Astrocyte of the spinal cord (primary cell): Measurements from ENCODE around the gene MAP1B.

ENCODE experiments used
- DNase-seq: peaks from one replicate; pipeline ENCODE4 v3.0.0; 2011; ENCODE audit warnings: low read depth, low spot score
- H3K4me3 ChIP-seq: 2 replicates; pipeline ENCODE4 v1.5.1; 2011; ENCODE audit warnings: low read depth, mild to moderate bottlenecking, low read length, moderate library complexity
- in situ Hi-C: cut with HindIII; loops from 2 replicates; pipeline ENCODE4 v1.10.0; 2017; ENCODE audit warnings: low sequenced_read_pairs
- TF ChIP-seq, protein P1 (sequence below): IDR thresholded peaks from 2 replicates; pipeline ENCODE4 v1.5.1; 2012; ENCODE audit warnings: low read depth, mild to moderate bottlenecking, low read length, inconsistent platforms

Gene MAP1B

DNA sequence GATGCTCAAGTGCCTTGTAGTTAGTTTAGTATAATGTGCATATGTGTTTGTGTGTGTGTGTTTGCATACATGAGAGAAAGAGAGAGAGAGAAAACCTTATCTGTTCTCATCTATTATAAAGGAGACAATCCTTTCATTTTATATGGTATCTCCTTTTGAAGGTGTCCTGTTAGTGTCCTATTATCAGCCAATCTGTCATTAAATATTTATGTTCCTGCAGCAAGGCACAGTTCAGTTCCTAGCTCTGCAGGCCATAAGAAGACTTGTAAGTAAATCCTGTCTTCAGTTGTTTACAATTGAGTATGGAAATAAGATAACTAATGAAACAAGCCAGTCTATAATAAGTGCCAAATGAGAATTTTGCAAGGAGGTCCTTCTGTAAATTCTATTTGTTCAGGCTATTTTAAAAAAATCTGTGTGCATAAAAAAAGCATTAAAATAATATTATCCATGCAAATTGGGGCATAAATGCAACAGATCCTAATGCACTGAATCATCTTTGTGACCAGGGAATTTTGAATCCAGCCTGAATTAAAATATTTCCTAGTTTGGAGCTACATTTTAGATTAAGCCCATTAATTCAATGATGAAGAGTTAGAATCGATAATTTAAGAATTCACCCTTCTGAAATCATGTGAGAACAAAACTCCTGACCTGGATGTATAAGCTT lies 18.1 kb downstream of the MAP1B start:
- TF ChIP-seq, protein P1, sequence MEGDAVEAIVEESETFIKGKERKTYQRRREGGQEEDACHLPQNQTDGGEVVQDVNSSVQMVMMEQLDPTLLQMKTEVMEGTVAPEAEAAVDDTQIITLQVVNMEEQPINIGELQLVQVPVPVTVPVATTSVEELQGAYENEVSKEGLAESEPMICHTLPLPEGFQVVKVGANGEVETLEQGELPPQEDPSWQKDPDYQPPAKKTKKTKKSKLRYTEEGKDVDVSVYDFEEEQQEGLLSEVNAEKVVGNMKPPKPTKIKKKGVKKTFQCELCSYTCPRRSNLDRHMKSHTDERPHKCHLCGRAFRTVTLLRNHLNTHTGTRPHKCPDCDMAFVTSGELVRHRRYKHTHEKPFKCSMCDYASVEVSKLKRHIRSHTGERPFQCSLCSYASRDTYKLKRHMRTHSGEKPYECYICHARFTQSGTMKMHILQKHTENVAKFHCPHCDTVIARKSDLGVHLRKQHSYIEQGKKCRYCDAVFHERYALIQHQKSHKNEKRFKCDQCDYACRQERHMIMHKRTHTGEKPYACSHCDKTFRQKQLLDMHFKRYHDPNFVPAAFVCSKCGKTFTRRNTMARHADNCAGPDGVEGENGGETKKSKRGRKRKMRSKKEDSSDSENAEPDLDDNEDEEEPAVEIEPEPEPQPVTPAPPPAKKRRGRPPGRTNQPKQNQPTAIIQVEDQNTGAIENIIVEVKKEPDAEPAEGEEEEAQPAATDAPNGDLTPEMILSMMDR = no peak
- no peak for DNase-seq
- in situ Hi-C loops = no loop called here
- no peak overlapping the region for H3K4me3 ChIP-seq

DNA sequence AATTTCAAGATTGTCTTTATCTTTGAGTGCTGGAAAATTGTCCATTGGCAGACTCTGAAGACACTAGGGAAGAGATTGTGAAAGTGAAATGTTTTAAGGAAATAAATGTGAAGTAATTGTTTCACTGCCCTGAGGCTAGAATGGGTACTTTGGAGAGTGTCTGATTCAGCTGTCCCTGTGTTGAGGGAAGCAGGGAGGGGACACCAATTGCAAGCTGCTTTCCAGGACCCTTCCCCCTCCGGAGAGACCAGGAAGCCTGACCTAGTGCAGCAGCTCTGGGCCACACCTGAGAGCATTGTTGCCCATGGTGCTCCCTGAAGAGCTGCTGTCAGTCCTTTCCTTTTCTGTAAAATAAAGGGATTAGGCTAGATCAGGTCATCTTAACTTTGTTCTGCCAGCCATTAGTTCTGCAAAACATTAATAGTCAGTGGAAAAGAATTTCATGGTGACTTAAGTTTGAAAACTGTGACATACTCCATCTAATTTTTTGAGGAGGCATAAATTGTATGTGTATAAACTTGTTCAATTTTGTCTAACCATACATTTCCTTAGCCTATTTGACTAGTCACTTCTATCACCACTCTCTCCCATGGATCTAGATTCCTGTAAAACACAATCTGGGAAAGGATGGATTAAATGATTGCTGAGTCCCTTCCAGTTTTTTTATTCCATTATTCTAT lies 18.8 kb downstream of the MAP1B start:
- TF ChIP-seq, protein P1 = no peak
- in situ Hi-C loops = no loop called here
- no peak overlapping the region for H3K4me3 ChIP-seq
- DNase-seq = no peak

DNA sequence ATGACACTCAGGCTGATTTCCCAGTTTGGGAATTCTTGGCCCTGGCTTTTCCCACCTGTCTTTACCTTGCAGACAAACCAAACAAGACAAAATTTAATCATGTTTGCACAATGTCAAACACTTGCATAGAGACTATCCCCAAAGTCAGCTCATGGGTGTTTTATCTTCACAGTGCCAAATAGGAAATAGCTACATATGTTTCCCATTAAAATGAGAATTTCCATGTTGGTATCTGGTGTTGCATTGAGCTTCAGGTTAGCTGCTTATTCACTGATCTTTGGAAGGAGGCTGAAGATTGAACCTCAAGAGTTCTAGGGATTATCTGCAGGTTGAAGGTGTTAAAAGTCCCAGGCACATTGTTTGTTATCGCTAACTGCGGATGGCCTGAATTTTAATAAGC lies 19.5 kb downstream of the MAP1B start:
- DNase-seq = no peak
- in situ Hi-C loops = no loop called here
- TF ChIP-seq, protein P1 = no peak
- H3K4me3 ChIP-seq = no peak overlapping the region

DNA sequence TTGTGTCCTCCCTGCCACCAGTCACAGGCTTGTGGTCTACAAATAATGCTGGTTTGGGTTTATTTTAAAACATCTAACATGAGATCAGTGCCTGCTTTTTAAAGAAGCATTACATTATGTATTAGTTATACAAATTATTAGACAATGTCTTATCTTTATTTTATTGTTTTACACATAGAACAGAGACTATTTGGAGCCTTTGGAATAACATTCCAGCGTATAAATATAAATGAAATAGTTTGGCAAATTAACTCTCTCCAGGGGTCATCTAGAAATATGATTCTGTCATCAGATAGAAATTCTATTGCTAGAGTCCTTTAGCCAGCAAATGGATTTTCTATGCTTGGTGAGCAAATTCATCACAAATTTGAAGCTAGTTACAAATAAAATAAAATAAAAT lies 22.4 kb downstream of the MAP1B start:
- H3K4me3 ChIP-seq = no peak overlapping the region
- in situ Hi-C loops = no loop called here
- peak; percentile 57 for DNase-seq
- TF ChIP-seq, protein P1 = no peak

DNA sequence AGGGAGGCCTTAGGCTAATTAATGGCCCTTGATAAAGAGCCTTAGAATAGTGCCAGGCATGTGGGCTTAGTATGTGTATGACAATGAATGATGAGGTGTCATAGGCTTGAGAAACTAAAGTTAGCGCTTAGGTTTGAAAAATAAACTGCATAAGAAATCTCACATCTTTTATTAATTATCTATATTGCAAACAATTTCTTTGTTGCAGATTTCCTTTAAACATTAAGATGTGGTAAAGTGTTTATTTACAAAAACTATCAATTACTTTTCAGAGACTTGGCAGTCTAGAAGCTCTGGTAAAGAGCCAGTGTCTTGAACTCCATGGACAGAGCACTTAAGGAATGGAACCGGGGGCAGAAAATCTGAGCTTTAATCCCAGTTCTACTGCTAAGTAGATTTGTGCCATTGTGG lies 23.1 kb downstream of the MAP1B start:
- TF ChIP-seq, protein P1 = no peak
- DNase-seq = peak; percentile 42
- in situ Hi-C loops = no loop called here
- H3K4me3 ChIP-seq = no peak overlapping the region

DNA sequence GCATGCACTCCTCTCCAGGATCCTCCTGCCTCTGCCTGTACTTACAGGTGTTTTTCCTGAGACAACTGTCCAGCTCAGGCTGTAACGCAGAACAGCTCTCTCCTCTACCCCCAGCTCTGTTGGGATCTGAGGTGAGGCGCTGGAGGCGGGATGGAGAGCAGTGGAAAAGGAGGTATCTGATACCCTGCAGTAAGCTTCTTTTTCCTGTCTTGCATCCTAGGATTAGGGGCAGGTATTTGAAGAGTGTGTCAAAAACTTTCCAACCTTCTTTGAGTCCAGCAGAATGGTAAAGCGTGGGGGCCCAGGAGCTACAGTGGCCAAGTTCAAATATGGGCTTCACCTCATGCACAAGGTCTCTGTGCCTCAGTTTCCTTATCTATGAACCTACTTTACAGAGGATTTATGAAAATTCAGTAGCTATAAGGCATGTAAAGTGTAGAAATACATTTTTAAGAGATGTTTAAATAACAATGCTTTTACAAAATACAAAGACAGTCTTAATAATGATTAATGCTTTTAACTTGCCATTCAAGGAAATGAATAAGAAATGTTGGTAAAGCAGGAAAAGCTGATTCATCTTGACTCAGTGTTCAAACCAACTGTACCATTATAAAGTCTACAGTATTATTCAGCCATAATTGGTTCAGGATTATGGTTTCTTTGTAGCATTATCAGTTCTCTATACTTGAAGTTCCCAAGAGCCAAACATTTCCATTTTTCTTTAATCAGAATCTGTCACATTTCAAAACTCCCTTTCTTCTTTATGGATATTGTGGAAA lies 26.1 kb downstream of the MAP1B start:
- in situ Hi-C loops = no loop called here
- H3K4me3 ChIP-seq = no peak overlapping the region
- peak; percentile 54 for DNase-seq
- TF ChIP-seq, protein P1 = no peak
